ENCODE measurements around the gene CATSPER1.
"Not testable (repeated sequence)": the region's sequence is repeated elsewhere in the genome, so short reads cannot be mapped to it uniquely, and the experiment has no call there.

CATSPER1 gene

DNA sequence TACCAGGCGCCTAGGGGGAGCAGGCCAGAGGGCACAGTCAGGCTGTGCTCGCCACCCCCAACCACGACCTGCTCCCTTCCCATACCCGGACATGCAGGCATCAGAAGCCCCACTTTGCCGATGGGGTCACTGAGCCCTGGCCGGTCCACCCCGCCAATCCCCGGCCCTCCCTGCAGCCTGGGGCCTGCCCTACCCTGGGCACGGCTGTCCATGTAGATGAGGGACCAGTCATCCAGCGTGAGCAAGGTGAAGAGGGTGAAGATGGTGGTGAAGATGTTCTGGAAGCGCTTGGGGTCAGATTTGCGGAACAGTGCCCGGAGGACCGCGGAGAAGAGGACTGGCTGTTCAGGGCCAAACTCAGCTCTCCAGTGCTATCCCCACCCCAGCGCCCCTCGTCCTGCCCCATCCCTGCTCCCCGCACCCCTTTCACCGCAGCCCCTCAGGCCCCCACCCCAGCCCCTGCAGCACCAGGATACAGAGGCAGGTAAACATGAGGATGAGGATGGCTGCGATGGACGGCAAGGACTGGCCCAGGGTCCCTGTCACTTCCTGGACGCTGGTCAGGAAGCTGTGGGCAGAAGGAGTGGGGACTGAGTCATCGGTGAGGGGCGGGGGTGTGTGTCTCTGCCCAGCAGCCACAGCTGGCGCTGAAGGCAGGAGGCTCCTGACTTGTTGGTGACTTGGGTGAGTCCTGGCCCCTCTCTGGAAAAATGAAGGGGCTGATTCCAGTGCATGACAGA, 5.5 kb downstream of the CATSPER1 start:
- no peak for DNase-seq (ENCODE audit: low read depth, low spot score)

DNA sequence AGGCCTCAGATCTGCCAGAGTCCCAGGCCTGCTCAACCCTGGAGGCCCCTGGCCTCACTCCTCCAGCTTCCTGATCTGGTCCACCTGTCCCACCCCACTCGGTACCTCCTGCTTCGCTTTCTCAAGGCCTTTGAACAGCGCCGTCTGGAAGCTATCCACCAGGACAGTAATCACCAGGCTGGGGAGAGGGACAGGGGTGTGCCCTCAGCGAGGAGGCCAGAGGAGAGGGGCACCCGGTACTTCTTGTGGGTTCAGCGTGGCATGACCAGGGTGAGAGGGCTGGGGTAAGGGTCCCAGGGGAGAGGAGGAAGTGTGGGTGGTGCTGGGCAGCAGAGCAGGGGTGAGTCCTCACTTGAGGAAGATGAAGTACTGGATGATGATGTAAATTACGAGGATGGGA, 6.1 kb downstream of the CATSPER1 start:
- DNase-seq (ENCODE audit: low read depth, low spot score), result no peak

DNA sequence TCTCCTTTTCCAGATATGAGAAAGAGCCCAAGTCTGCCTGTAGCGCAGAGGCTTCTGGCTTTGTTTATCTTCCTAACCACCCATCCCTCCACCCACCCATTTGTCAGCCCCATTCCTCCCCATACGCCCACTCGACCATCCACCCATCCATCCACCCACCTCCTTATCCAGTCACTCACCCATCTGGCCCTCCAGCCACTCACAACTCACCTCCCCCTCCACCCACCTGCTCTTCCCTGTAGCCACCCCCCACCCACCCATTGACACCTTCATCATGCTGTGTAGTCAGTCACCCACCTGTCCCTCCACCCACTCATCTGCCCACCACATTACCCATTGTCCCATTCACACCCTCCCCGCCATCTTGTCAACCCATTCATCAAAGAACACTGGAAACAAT, 9.0 kb downstream of the CATSPER1 start:
- no peak for DNase-seq (ENCODE audit: low read depth, low spot score)

DNA sequence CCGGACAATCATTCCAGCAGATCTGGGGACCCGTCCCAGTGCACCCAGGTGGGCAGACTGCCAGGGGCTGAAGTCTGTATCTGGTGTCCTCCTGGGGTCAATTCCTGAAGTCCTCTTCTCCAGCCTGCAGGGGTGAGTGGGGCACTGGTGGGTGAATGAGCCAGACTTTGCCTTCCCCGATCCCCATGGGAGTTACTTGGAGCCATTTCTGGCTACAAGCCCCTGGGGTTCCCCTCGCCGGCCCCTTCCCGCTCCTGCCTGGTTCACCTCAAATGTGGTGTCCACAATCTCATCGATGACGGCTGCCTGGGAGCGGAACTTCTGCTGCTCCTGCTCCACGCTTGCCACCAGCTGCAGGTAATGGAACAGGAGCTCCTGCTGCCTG, 9.5 kb downstream of the CATSPER1 start:
- DNase-seq (ENCODE audit: low read depth, low spot score), result no peak

DNA sequence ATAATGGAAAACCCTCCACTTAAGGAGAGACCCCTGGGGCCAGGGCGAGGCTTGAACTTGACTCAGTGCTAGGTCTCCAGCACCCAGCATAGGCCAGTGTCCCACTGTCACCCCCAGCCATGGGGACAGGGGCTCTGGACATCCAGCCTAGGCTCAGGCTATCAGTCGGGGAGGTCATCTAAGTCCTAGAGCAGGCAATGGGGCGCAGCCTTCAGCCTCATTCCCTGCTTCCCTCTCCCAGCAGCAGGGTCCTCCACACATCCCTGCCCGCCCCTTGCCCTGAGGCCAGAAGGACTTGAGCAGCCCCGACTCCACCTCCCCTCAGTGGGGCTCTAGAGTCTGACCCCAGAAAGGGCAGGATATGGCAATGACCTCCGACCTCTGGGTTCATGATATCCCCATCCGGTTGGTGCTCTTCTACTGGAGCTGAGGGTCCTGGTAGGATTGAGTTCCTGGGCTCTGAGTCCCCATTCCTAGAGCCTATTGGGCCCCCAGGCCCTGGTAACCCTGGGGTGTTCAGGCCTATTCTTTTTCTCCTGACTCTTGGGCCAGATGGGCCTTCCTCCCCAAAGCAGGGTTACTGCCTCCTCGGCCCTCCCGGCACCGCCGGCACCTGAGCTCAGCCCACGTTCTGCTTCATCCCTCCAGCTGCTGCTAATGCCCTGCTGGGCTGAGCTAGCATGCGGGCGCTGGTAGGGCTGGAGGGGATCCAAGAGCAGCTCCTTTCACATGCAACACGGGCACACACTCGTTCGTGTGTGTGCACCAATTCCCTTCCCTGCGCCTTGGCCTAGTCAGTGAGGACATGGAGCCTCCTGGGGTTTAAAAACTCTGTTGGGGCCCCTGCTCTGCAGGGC, 10.1 kb downstream of the CATSPER1 start:
- DNase-seq (ENCODE audit: low read depth, low spot score), result no peak

DNA sequence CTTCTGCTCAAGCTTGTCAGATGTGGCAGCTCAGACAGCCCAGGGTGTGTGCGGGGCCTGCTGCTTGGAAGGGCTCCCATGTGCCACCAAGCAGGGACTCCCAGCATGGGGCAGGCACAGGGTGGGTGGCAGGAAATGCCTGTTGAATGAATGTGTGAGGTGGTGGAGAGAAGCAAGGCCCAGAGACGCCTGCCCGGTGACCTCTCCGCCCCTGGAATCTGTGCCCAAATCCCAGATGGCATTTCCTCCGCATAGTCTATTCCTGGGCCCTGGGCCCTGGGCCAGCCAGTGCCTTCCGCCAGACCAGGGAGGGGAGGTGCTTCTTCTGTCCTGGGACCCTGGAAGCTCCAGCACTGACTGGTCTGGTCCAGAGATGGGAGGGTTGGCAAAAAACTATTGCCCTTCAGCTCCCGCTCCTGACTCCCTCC, 10.8 kb downstream of the CATSPER1 start:
- no peak for DNase-seq (ENCODE audit: low read depth, low spot score)

DNA sequence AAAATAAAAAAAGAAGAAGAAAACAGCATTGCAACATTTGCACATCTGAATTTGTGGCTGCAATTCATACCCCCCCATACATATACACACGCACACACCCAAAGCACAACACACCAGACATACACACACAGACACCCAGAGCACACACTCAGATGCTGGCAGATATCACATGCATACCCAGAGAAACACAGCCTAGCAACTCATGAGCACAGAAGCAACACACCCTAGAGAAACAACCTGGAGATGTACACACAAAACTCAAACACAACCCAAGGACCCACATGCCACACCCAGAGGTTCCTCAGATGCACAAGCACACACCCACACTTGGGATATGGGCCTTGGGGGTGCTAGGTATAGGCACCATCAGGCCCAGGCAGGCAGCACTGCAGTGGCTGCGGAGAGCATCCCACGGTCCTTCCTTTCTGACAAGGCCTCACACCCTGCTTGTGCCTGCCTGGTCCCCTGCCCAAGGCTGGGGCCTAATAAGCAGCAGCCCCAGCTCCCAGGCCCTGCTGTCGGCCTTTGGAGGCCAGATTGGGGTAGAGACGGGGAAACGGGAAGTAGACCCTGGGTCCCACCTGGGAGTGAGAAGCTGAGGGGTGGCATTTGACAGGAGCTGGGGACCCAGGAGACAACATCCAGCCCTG, 11.3 kb downstream of the CATSPER1 start:
- DNase-seq (ENCODE audit: low read depth, low spot score), result no peak

DNA sequence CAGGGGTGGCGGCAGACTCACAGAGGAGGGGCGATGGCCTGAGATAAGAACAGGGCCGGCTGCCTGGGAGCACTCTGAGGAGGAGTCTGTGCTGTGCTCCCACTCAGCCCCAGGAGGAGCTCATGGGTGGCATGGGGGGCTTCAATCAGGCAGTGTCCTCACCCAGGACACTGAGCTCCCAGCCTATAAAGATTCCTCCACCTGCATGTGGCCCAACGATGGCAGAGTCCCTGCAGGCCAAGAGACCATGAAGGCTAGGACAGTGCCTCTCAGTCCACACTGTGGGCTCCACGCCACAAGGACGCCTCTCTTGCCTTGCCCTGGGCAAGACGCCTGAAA, 12.5 kb downstream of the CATSPER1 start:
- DNase-seq (ENCODE audit: low read depth, low spot score), result no peak

DNA sequence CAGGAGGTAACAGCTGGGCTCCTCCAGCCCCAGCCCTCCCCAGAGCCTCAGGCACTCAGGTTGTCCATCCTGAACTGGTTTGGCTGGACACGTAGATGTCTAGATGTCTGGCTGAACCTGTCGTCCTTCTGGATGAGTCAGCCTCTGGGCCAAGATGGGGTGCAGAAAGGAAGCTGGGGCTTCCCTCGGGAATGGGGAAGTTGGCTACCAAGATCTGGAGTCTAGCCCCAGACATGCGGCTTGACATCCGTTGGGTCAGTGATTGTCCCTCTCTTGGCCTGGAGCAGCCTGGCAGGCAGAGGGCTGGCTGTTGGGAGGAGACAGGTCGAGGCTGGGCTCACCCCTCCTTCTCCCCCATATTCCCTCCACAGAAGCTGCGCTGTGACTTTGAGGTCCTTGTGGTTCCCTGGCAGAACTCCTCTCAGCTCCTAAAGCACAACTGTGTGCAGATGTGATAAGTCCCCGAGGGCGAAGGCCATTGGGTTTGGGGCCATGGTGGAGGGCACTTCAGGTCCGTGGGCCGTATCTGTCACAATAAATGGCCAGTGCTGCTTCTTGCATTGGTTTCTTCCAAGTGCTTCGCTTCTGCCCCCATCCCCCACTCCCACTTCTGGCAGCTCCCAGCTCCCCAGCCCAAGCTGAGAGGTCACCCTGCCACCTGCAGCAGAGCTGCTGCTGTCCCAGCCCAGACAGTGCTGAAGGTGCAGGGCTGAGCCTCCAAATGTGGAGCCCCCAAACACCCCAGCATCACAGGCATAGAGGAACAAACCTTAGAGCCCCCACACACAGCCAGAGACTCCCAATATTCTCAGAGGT, 13.1 kb downstream of the CATSPER1 start:
- peak; percentile 67 for DNase-seq (ENCODE audit: low read depth, low spot score)

DNA sequence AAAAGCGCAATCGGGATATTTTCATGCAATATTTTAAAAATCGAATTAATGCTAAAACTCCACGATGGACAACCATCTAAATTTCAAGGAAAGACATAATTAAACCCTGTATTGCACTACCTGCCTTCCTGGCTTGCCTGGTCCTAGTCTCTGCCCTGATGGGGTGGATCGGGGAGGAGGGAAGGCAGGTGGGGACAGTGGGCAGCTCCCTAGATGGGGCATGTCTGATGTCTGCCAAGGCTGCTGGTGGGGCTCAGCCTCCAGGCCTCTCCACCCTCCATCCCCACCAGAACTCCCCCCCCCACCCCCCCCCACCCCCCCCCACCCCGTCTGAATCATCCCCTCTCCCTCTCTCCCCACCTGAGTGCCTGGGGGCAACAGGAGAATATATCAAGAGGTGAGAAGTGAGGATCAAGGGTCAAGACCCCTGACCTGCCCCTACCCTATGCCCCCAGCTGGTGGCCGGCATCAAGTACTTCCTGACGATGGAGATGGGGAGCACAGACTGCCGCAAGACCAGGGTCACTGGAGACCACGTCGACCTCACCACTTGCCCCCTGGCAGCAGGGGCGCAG, 13.8 kb downstream of the CATSPER1 start:
- DNase-seq (ENCODE audit: low read depth, low spot score), result no peak

DNA sequence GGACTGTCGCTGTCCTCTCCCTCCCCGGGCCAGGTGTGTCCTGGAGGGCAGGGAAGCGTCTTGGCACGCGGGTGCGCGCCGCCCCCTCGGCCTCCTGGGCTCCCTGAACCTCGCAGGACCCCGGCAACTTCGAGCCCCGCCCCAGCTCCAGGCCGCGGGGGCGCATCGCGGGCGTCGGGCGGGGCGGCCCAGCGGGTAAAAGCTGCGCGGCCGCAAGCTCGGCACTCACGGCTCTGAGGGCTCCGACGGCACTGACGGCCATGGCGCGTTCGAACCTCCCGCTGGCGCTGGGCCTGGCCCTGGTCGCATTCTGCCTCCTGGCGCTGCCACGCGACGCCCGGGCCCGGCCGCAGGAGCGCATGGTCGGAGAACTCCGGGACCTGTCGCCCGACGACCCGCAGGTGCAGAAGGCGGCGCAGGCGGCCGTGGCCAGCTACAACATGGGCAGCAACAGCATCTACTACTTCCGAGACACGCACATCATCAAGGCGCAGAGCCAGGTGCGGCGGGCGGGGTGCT, 14.4 kb downstream of the CATSPER1 start, which contains the start of gene CST6:
TSS of gene CST6 (plus strand) at position 224 of the 519 bp plus-strand sequence. CDS start at position 261, 37 bp downstream.
- DNase-seq (ENCODE audit: low read depth, low spot score), result peak; percentile 45

DNA sequence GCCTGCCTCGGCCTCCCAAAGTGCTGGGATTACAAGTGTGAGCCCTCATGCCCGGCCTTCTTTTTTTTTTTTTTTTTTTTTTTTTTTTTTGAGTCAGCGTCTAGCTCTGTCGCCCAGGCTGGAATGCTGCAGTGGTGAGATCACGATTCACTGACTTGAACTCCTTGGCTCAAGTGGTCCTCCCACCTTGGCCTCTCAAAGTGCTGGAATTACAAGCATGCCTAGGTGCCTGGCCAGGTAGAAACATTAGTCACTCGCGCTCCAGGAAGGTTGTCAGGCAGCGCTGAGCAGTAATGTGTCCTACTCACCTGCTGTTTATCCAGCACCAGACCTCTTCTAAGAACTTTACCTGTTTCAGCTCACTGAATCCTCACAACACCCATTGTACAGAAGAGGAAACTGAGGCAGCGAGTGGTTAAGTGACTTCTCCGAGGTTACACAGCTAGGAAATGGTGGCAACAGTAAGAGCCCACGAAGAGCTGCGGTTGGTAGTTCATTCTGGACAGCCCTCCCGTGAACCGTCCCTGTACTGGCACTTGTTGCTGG, 15.0 kb downstream of the CATSPER1 start:
- peak; percentile 91 for DNase-seq (ENCODE audit: low read depth, low spot score)

DNA sequence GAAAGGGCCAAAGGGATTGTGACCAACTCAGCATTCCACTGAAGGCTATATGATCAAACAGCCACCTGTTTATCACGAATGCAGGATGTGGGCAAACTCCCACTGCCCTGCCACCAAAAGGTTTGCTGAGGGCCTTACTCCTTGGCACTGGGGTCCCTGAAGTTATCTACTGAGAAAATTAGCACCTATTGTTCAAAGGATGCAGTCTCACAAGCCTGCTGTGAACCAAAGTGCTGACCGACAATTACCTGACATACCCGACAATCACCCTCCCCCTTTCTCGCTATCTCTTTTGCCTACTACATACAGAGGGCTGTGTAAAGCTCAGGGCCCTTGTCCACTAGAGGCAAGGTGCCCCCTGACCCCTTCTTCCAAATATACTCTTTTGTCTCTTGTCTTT, 16.2 kb downstream of the CATSPER1 start:
- not testable (repeated sequence) for DNase-seq (ENCODE audit: low read depth, low spot score)

DNA sequence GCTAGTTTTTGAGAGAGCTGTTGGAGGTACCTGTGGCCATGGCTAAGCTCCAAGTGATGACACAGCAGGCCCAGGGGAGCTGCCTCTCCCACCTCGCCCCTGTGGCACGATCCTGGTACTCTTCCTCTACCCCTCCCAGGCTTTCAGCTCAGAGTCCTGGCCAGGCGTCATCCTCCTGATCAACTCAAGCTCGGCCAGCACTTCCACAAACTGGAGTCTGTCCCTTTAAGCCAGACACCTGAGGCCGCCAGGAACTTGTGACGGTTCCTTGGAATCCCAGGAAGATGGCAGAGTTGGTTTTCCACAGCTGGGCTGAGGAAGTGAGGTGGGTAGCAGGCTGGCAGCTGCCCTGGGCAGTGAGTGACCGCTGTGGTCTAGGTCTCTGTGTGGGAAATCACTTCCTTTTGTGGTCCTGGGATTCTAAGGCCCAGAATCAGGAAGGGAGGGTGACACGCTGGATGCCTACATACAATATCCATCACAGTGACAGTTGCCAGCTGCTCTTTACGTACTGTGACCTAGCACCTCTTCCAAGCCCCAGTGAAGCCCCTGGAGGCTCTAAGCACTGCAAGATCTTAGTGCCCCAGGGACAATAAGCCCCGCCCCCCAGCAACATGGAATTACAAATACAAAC, 17.7 kb downstream of the CATSPER1 start:
- peak; percentile 47 for DNase-seq (ENCODE audit: low read depth, low spot score)

DNA sequence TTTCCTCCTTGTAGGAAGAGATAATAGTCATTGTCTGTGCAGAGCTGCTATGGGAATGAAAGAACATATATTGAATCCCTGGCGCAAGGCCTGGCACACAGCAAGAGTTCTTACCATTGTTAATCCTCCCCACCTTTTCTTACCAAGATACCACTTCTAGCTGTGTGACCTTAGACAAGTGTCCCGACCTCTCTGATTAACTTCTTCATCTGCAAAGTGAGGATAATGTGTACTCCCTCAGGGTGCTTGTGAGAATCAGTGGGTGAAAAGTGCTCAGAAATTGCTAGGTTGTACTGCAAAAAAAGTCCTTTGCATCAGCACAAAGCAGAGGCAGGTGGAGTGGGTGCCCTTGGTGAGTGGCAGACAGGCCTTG, 18.2 kb downstream of the CATSPER1 start:
- DNase-seq (ENCODE audit: low read depth, low spot score), result no peak

DNA sequence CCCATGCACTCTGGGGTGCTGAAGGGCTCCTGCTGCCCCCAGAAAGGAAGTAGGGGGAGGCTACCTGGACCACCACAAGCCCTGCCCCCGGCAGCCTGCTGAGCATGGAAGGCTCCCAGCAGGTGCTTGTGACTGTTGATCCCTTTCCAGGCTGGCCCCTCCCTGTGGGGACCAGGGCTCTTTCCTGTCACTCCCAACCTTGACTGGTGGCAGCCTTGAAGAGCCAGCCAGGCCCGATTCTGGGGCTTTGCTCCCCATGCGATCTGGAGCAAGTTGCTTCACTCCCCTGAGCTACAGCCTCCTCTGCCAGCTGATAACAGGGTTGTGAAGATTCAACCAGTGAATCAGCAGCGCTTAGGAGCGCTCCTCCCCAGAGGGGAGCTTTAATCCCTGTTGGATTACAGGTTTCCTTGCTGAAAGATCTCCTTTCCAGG, 19.1 kb downstream of the CATSPER1 start:
- peak; percentile 40 for DNase-seq (ENCODE audit: low read depth, low spot score)

DNA sequence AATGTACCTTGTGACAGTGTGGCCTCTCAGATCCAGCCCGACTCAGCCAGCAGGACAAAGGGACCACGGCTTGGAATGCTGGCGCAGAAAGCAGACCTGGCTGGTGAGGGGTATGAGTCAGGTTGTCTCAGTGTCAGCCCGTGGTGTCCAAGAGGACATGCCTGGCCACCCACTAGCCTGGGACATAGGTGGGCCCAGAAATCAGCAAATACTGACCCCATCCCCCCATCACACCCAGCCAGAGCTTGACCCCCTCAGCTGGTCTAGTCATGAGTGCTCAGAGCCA, 19.4 kb downstream of the CATSPER1 start:
- DNase-seq (ENCODE audit: low read depth, low spot score), result peak; percentile 28

DNA sequence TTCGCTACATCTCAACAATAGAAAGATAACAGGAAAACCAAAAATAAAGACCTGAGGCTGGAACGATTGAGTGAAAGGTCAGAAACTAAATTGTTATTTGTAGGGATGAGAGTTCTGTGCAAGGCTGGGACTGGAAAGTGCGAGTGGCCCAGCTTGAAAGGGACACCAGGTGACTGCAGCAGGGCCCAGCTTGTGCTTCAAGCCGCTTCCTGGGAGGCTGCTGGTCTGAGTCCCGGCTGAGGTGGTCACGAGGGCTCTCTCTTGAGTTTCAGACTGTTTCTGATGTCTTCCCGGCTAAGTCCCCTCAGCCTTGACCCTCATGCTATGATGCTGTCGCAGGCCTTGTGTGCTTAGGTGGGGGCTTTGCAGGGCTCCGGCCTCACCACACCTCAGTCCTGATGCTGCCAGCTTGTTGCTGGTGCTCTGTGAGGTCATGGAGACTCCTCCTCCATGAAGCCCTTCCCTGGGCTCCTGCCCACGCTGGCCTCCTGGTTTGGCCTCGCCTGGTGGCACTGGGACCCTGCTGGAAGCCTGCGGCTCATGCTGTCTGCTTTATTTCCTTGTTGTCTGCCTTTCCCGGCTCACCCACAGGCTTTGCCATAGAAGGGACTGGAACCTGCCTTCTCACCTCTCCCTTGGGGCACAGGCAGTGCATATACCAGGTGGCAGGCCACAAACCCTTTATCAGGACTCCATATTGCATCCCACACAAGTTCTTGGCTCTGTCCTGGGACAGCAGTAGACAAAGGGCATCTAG, 20.0 kb downstream of the CATSPER1 start:
- DNase-seq (ENCODE audit: low read depth, low spot score), result no peak

DNA sequence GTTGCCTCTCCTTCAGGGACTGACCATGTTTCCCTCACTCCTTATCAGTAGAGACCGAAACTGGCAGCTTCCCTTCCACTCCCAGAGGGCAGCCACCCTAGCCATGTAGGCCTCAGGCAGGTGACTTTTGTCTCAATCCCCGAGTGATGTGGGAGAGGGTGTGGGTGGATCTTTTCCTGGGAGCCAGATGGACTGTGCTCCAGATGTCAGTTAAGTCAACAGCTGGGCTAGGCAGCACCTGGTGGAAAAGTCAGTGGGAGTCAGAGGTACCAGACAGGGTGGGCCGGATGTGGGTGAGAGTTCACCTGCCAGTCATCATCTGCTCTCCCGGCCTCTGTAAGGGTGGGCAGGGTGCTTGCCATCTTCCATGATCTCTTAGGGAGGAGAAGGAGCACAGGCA, 22.1 kb downstream of the CATSPER1 start:
- no peak for DNase-seq (ENCODE audit: low read depth, low spot score)

DNA sequence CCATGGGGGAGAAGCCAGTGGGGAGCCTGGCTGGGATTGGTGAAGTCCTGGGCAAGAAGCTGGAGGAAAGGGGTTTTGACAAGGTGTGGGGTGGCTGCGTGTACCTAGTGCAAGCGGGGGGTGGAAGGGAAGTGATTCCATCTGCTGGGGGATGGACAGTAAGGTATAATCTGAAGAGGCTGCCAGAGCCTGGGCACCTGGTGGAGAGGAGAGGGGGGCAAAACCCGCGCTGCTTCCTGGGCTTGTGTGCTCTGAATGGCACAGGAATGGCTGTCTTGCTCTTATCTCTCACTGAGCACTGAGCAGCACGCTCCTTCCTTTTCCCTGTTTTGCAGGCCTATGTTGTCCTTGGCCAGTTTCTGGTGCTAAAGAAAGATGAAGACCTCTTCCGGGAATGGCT, 23.0 kb downstream of the CATSPER1 start:
- no peak for DNase-seq (ENCODE audit: low read depth, low spot score)
